GM23338 (cell line): ENCODE results near the gene CDH18. TPM values are rescaled to one million over a fixed set of nuclear protein-coding genes. Genes with fewer than 3 reads are reported as not detected.

Experiments used
- ATAC-seq: fragments of 200-7000 bp; cut with Tn5 transposase; 3 replicates; pipeline ENCODE4 v1.9.1; 2020
- DNase-seq: peaks from one replicate; pipeline ENCODE4 v3.0.0-alpha.2; 2015; ENCODE audit warnings: low spot score
- H2AFZ ChIP-seq: fragments of 200-600 bp; sonication (generic); 2 replicates; pipeline ENCODE4 v1.8.0; 2016; ENCODE audit warnings: antibody characterized with exemption, mild to moderate bottlenecking, moderate library complexity
- H3F3A ChIP-seq: fragments of 200-600 bp; sonication (generic); replicated peaks from 2 replicates; pipeline ENCODE4 v1.8.0; 2017; ENCODE audit warnings: antibody characterized with exemption, mixed run types, low read depth
- H3K27ac ChIP-seq: fragments of 200-600 bp; sonication (generic); 2 replicates; pipeline ENCODE4 v1.6.1; 2016; ENCODE audit warnings: low read depth
- H3K27me3 ChIP-seq: fragments of 200-600 bp; sonication (generic); 2 replicates; pipeline ENCODE4 v1.8.0; 2016; ENCODE audit warnings: mild to moderate bottlenecking, mixed run types, moderate library complexity; ENCODE audit not compliant: insufficient read depth
- H3K36me3 ChIP-seq: fragments of 200-600 bp; sonication (generic); 2 replicates; pipeline ENCODE4 v1.8.0; 2016; ENCODE audit warnings: mild to moderate bottlenecking; ENCODE audit not compliant: insufficient read depth
- H3K4me1 ChIP-seq: fragments of 200-600 bp; sonication (generic); 2 replicates; pipeline ENCODE4 v1.8.0; 2016; ENCODE audit warnings: mild to moderate bottlenecking, moderate library complexity; ENCODE audit not compliant: insufficient read depth
- H3K4me2 ChIP-seq: fragments of 200-600 bp; sonication (generic); 2 replicates; pipeline ENCODE4 v1.7.1; 2017; ENCODE audit warnings: mixed run types
- H3K4me3 ChIP-seq: fragments of 200-600 bp; sonication (generic); 2 replicates; pipeline ENCODE4 v1.6.1; 2016; ENCODE audit warnings: mixed run types
- H3K79me2 ChIP-seq: fragments of 200-600 bp; sonication (generic); replicated peaks from 2 replicates; pipeline ENCODE4 v1.8.0; 2017; ENCODE audit warnings: mild to moderate bottlenecking; ENCODE audit not compliant: insufficient read depth
- H3K9me2 ChIP-seq: fragments of 200-600 bp; sonication (generic); 2 replicates; pipeline ENCODE4 v1.8.0; 2017; ENCODE audit not compliant: insufficient read depth
- H4K20me1 ChIP-seq: fragments of 200-600 bp; sonication (generic); replicated peaks from 2 replicates; pipeline ENCODE4 v1.8.0; 2017; ENCODE audit warnings: mild to moderate bottlenecking; ENCODE audit not compliant: insufficient read depth
- H3K27ac Mint-ChIP-seq: 2 replicates; pipeline ENCODE4 v1.8.0; 2020; ENCODE audit warnings: inconsistent platforms, mild to moderate bottlenecking, moderate library complexity, mixed read lengths
- H3K27me3 Mint-ChIP-seq: 3 replicates; pipeline ENCODE4 v1.8.0; 2022; ENCODE audit warnings: low read depth, mild to moderate bottlenecking, moderate library complexity, mixed read lengths, inconsistent platforms; ENCODE audit not compliant: insufficient read depth, poor library complexity
- H3K36me3 Mint-ChIP-seq: 3 replicates; pipeline ENCODE4 v1.8.0; 2021; ENCODE audit warnings: low read depth, mild to moderate bottlenecking, inconsistent platforms, moderate library complexity, mixed read lengths
- H3K4me1 Mint-ChIP-seq: 3 replicates; pipeline ENCODE4 v1.8.0; 2020; ENCODE audit warnings: mild to moderate bottlenecking, inconsistent platforms, mixed read lengths
- H3K4me3 Mint-ChIP-seq: 3 replicates; pipeline ENCODE4 v1.8.0; 2021; ENCODE audit warnings: moderate library complexity, mild to moderate bottlenecking, inconsistent platforms, mixed read lengths
- H3K9me3 Mint-ChIP-seq: 3 replicates; pipeline ENCODE4 v1.8.0; 2020; ENCODE audit warnings: moderate library complexity, mild to moderate bottlenecking, inconsistent platforms, mixed read lengths
- CREB1 ChIP-seq: fragments of 250-450 bp; sonication (Bioruptor Pico); IDR thresholded peaks from 2 replicates; pipeline ENCODE4 v1.5.0; 2020; ENCODE audit warnings: low read depth, mild to moderate bottlenecking, moderate library complexity
- CTCF ChIP-seq, 2 experiments: fragments of 200-600 bp in 1 of 2; sonication (generic) in 1 of 2; conservative IDR thresholded peaks; 2 replicates each; pipeline versions ENCODE4 v1.5.1 to v1.6.1; 2016 to 2017; ENCODE audit warnings: antibody characterized with exemption in 2 of 2, low read depth in 2 of 2, mild to moderate bottlenecking in 2 of 2, moderate library complexity in 1 of 2
- ETS1 ChIP-seq: IDR thresholded peaks from 2 replicates; pipeline ENCODE4 v1.6.1; 2016; ENCODE audit warnings: antibody characterized with exemption
- EZH2 ChIP-seq: fragments of 200-600 bp; sonication (generic); IDR thresholded peaks from one replicate; pipeline ENCODE4 v1.8.0; 2017; ENCODE audit warnings: antibody characterized with exemption, mild to moderate bottlenecking, low read depth; ENCODE audit not compliant: unreplicated experiment
- NANOG ChIP-seq: IDR thresholded peaks from 2 replicates; pipeline ENCODE4 v1.6.1; 2016; ENCODE audit warnings: antibody characterized with exemption, borderline replicate concordance
- POLR2AphosphoS5 ChIP-seq: IDR thresholded peaks from 2 replicates; pipeline ENCODE4 v1.6.1; 2016; ENCODE audit warnings: antibody characterized with exemption, low read depth
- REST ChIP-seq: IDR thresholded peaks from one replicate; pipeline ENCODE4 v1.6.1; 2018; ENCODE audit warnings: antibody characterized with exemption; ENCODE audit not compliant: unreplicated experiment
- STAT1 ChIP-seq: IDR thresholded peaks from one replicate; pipeline ENCODE4 v1.6.1; 2016; ENCODE audit warnings: antibody characterized with exemption; ENCODE audit not compliant: unreplicated experiment
- ZNF114 ChIP-seq: fragments of 250-450 bp; sonication (Bioruptor Pico); IDR thresholded peaks from 2 replicates; pipeline ENCODE4 v1.5.0; 2020; ENCODE audit warnings: mild to moderate bottlenecking, moderate library complexity
- ZNF331 ChIP-seq: fragments of 250-450 bp; sonication (Bioruptor Pico); IDR thresholded peaks from 2 replicates; pipeline ENCODE4 v1.5.0; 2020; ENCODE audit warnings: low read depth, mild to moderate bottlenecking, moderate library complexity
- ZNF462 ChIP-seq: fragments of 250-450 bp; sonication (Bioruptor Pico); IDR thresholded peaks from 2 replicates; pipeline ENCODE4 v1.5.0; 2020; ENCODE audit warnings: mild to moderate bottlenecking, moderate library complexity
- polyA plus RNA-seq: library from polyadenylated mRNA; unstranded; fragments of >200 nt; fragmentation: Nextera tagmentation; extraction: Ambion mirVana; gene quantifications from 2 replicates; pipeline ENCODE4 v1.2.1, GENCODE V29; 2016
- total RNA-seq: library from RNA; depleted of rRNA; stranded (reverse); fragments of >200 nt; shearing (Covaris generic); gene quantifications from 2 replicates; pipeline ENCODE4 v1.2.3, GENCODE V29; 2014

CDH18 gene
- total and polyA plus RNA-seq, 2 experiments from 2014 or later, result 1.3 TPM; not detected in 1

GRCh38 chr5:19855031-19855430 is 133.0 kb downstream of the CDH18 start:
- Histone ChIP-seq H3K9me2 (no peaks in the 10 kb centered on the region; the same call in 1 of the 2 replicates), H3K4me1 (peaks cover 10% of the 10 kb centered on the region; the same call in 1 of the 2 replicates), H3K4me3 (no peak overlapping the region), H3K36me3 (no peaks in the 10 kb centered on the region), H3F3A (no peaks in the 10 kb centered on the region), H3K79me2 (no peaks in the 10 kb centered on the region), H4K20me1 (no peaks in the 10 kb centered on the region), H3K27me3 (no peaks in the 10 kb centered on the region), H3K4me2 (no peak overlapping the region), H2AFZ (no peak overlapping the region), H3K27ac (no peak overlapping the region)
- Mint-ChIP-seq H3K27ac (no peak overlapping the region), H3K36me3 (peaks cover 6% of the 10 kb centered on the region), H3K9me3 (peaks cover 2% of the 10 kb centered on the region; the same call in 2 of the 3 replicates), H3K27me3 (peaks cover 1% of the 10 kb centered on the region), H3K4me1 (peaks cover 21% of the 10 kb centered on the region), H3K4me3 (no peak overlapping the region)
- ATAC-seq, result no peak
- no peak for TF ChIP-seq ETS1
- no peak for TF ChIP-seq NANOG
- TF ChIP-seq REST, result no peak
- TF ChIP-seq ZNF331 (CRISPR knock-in tag), result no peak
- no peak for TF ChIP-seq ZNF114 (CRISPR knock-in tag)
- no peak for TF ChIP-seq ZNF462 (CRISPR knock-in tag)
- TF ChIP-seq CREB1 (CRISPR knock-in tag), result no peak
- TF ChIP-seq EZH2, result no peak
- TF ChIP-seq POLR2AphosphoS5, result no peak
- TF ChIP-seq CTCF (conservative IDR thresholded peaks at IDR 0.05; ENCODE audit: low read depth in 2 of 2), result no peak
- TF ChIP-seq STAT1, result no peak
- DNase-seq, result no peak
